CD14-positive monocyte (primary cell): ENCODE results near the gene NPHP3. TPM values are rescaled to one million over a fixed set of nuclear protein-coding genes. Genes with fewer than 3 reads are reported as not detected.

Experiments used
- DNase-seq, 3 donors: peaks; one replicate each; pipeline ENCODE4 v3.0.0-alpha.2; 2011 to 2022
- H2AFZ ChIP-seq: 2 replicates; pipeline ENCODE4 v1.6.0; 2012; ENCODE audit warnings: mild to moderate bottlenecking, low read depth, low read length, inconsistent platforms; ENCODE audit not compliant: insufficient read depth, poor library complexity, severe bottlenecking
- H3K27ac ChIP-seq, 2 donors: 1 replicate in 1 of 2; 2 replicates in 1 of 2; pipeline ENCODE4 v1.5.1; 2012 to 2013; ENCODE audit warnings: low read length in 2 of 2, control low read depth in 1 of 2, inconsistent platforms in 1 of 2, low read depth in 1 of 2, mild to moderate bottlenecking in 1 of 2
- H3K27me3 ChIP-seq, 2 donors: one replicate each; pipeline versions ENCODE4 v1.6.0 to v1.6.1; 2011 to 2013; ENCODE audit warnings: low read length in 2 of 2; ENCODE audit not compliant: control insufficient read depth in 2 of 2, insufficient read depth in 2 of 2
- H3K36me3 ChIP-seq, 2 donors: replicated peaks in 1 of 2; 1 replicate in 1 of 2; 2 replicates in 1 of 2; pipeline versions ENCODE4 v1.5.1 to v1.6.1; 2012 to 2013; ENCODE audit warnings: low read length in 2 of 2, control low read depth in 1 of 2, inconsistent platforms in 1 of 2, mild to moderate bottlenecking in 1 of 2; ENCODE audit not compliant: insufficient read depth in 2 of 2, control insufficient read depth in 1 of 2
- H3K4me1 ChIP-seq, 2 donors: 1 replicate in 1 of 2; 2 replicates in 1 of 2; pipeline versions ENCODE4 v1.5.1 to v1.6.1; 2012 to 2013; ENCODE audit warnings: low read length in 2 of 2, control low read depth in 1 of 2, inconsistent platforms in 1 of 2, mild to moderate bottlenecking in 1 of 2, moderate library complexity in 1 of 2; ENCODE audit not compliant: insufficient read depth in 2 of 2, control insufficient read depth in 1 of 2
- H3K4me2 ChIP-seq: replicated peaks from 2 replicates; pipeline ENCODE3; 2012; ENCODE audit warnings: low read length, moderate library complexity, mild to moderate bottlenecking; ENCODE audit not compliant: poor library complexity, severe bottlenecking; ENCODE audit errors: extremely low read depth
- H3K4me3 ChIP-seq, 3 experiments: fragments of 200-600 bp in 1 of 3; sonication (generic) in 1 of 3; replicated peaks in 1 of 3; 1 replicate in 2 of 3; 2 replicates in 1 of 3; pipeline ENCODE4 v1.5.1; 2011 to 2013; ENCODE audit warnings: low read length in 3 of 3, mild to moderate bottlenecking in 3 of 3, control low read depth in 2 of 3, low read depth in 2 of 3, inconsistent platforms in 1 of 3, moderate library complexity in 1 of 3
- H3K79me2 ChIP-seq: 2 replicates; pipeline ENCODE4 v1.6.0; 2012; ENCODE audit warnings: mild to moderate bottlenecking, control low read depth, inconsistent platforms, low read length, moderate library complexity; ENCODE audit not compliant: insufficient read depth
- H3K9ac ChIP-seq: 2 replicates; pipeline ENCODE4 v1.6.0; 2017; ENCODE audit warnings: low read length, mild to moderate bottlenecking; ENCODE audit not compliant: insufficient read depth, poor library complexity, severe bottlenecking
- H3K9me3 ChIP-seq, 2 donors: replicated peaks in 1 of 2; 1 replicate in 1 of 2; 2 replicates in 1 of 2; pipeline versions ENCODE4 v1.5.1 to v1.6.1; 2012 to 2013; ENCODE audit warnings: low read length in 2 of 2, control low read depth in 1 of 2; ENCODE audit not compliant: control insufficient read depth in 1 of 2, insufficient read depth in 1 of 2
- H4K20me1 ChIP-seq: 2 replicates; pipeline ENCODE4 v1.6.0; 2012; ENCODE audit warnings: mild to moderate bottlenecking, low read length, control low read depth, moderate library complexity; ENCODE audit not compliant: insufficient read depth
- H3K27ac Mint-ChIP-seq, 7 donors: one replicate each; pipeline ENCODE4 v1.8.0; 2020; ENCODE audit warnings: mild to moderate bottlenecking in 7 of 7, mixed read lengths in 7 of 7, moderate library complexity in 6 of 7, inconsistent platforms in 2 of 7
- H3K27me3 Mint-ChIP-seq, 3 donors: one replicate each; pipeline ENCODE4 v1.8.0; 2021 to 2022; ENCODE audit warnings: low read depth in 3 of 3, mild to moderate bottlenecking in 3 of 3, mixed read lengths in 3 of 3, moderate library complexity in 3 of 3, inconsistent platforms in 1 of 3
- H3K36me3 Mint-ChIP-seq, 2 donors: one replicate each; pipeline ENCODE4 v1.8.0; 2020; ENCODE audit warnings: mixed read lengths in 2 of 2, inconsistent platforms in 1 of 2, mild to moderate bottlenecking in 1 of 2
- H3K4me1 Mint-ChIP-seq: one replicate; pipeline ENCODE4 v1.8.0; 2020; ENCODE audit warnings: mild to moderate bottlenecking, mixed read lengths
- H3K4me3 Mint-ChIP-seq, 2 donors: one replicate each; pipeline ENCODE4 v1.8.0; 2020; ENCODE audit warnings: mild to moderate bottlenecking in 2 of 2, mixed read lengths in 2 of 2, moderate library complexity in 1 of 2
- H3K9me3 Mint-ChIP-seq, 7 donors: one replicate each; pipeline ENCODE4 v1.8.0; 2020 to 2022; ENCODE audit warnings: mixed read lengths in 7 of 7, mild to moderate bottlenecking in 6 of 7, moderate library complexity in 6 of 7, inconsistent platforms in 2 of 7
- WGBS: methylation state at CpG from one replicate; pipeline ENCODE4 v1.1.5; 2013; ENCODE audit warnings: missing lambda C conversion rate; ENCODE audit not compliant: insufficient coverage; 5-methylcytosine and 5-hydroxymethylcytosine counted together
- intact Hi-C, 2 donors: fragments of 100-400 bp; cut with micrococcal nuclease; formaldehyde crosslinking; loops; one replicate each; pipeline versions ENCODE4 v1.15.0 to v1.15.1; 2023
- polyA plus RNA-seq, 3 donors: library from polyadenylated mRNA; depleted of rRNA in 1 of 3; unstranded in 2 of 3; stranded (reverse) in 1 of 3; fragments of 300-500 nt in 2 of 3; fragments of >200 nt in 1 of 3; fragmentation: Illumina TruSeq in 2 of 3; gene quantifications; 1 replicate in 2 of 3; 2 replicates in 1 of 3; pipeline ENCODE4 v1.2.3, GENCODE V29; 2012 to 2021
- TF ChIP-seq, protein P1 (sequence below): fragments of 200-600 bp; IDR thresholded peaks from one replicate; pipeline ENCODE4 v1.8.0; 2022; ENCODE audit warnings: antibody characterized with exemption, mild to moderate bottlenecking

Gene NPHP3
- polyA plus RNA-seq, 3 donors = 1.3 to 15.0 (median 2.0) TPM

DNA sequence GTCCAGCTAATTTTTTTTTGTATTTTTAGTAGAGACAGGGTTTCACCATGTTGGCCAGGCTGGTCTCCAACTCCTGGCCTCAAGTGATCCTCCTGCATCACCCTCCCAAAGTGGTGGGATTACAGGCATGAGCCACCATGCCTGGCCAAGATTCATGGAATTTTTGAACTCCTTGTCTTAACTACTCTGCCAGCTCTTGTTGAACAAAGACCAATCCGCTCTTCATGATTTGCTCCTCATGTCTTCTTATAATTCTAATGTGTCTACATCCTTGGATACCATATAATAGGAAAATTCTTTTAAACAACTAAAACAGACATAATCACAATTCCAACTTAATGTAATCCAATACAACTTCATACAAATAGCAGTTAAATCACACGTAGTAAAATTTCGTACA lies 40.8 kb downstream of the NPHP3 start:
- no peaks in the 10 kb centered on the region for H3K27me3 Mint-ChIP-seq
- H3K4me1 ChIP-seq = no peaks in the 10 kb centered on the region
- no peaks in the 10 kb centered on the region for H3K9me3 Mint-ChIP-seq
- no peak overlapping the region for H3K4me3 ChIP-seq
- no peak overlapping the region for H3K27ac Mint-ChIP-seq
- H3K79me2 ChIP-seq = no peaks in the 10 kb centered on the region
- no peaks in the 10 kb centered on the region for H3K9me3 ChIP-seq
- H3K27me3 ChIP-seq = no peaks in the 10 kb centered on the region
- DNase-seq = no peak
- no peaks in the 10 kb centered on the region for H4K20me1 ChIP-seq
- H3K36me3 ChIP-seq = peaks cover 62 to 95% of the 10 kb centered on the region in 2 donors
- no peak overlapping the region for H3K27ac ChIP-seq
- H3K4me3 Mint-ChIP-seq = no peak overlapping the region
- H3K4me1 Mint-ChIP-seq = no peaks in the 10 kb centered on the region
- TF ChIP-seq, protein P1, sequence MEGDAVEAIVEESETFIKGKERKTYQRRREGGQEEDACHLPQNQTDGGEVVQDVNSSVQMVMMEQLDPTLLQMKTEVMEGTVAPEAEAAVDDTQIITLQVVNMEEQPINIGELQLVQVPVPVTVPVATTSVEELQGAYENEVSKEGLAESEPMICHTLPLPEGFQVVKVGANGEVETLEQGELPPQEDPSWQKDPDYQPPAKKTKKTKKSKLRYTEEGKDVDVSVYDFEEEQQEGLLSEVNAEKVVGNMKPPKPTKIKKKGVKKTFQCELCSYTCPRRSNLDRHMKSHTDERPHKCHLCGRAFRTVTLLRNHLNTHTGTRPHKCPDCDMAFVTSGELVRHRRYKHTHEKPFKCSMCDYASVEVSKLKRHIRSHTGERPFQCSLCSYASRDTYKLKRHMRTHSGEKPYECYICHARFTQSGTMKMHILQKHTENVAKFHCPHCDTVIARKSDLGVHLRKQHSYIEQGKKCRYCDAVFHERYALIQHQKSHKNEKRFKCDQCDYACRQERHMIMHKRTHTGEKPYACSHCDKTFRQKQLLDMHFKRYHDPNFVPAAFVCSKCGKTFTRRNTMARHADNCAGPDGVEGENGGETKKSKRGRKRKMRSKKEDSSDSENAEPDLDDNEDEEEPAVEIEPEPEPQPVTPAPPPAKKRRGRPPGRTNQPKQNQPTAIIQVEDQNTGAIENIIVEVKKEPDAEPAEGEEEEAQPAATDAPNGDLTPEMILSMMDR = no peak
- H3K9ac ChIP-seq = no peak overlapping the region
- peaks cover 42 to 51% of the 10 kb centered on the region in 2 donors for H3K36me3 Mint-ChIP-seq
- WGBS = no CpG with 5 or more reads among the region's 3 CpGs
- no peak overlapping the region for H3K4me2 ChIP-seq
- H2AFZ ChIP-seq = no peak overlapping the region
- intact Hi-C loops = no loop called here

DNA sequence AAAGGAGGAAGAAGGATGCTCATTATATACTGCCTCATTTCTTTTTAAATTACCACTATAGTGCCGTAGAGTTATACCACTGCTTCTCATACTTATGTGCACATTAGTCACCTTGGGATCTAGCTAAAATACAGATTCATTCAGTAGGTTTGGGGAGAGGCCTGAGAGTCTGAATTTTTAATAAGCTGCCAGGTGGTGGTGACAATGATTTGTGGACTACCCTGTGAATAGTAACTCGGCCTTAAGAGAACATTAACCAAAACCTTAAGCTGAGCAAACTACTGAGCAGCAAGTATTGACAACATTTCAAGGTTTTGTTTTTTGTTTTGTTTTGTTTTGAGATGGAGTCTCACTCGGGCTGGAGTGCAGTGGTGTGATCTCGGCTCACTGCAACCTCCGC lies 42.3 kb downstream of the NPHP3 start:
- WGBS = 93% methylated on average over 3 of the region's 5 CpGs
- intact Hi-C loops = no loop called here
- Histone ChIP-seq H2AFZ (no peak overlapping the region), H3K27me3 (no peaks in the 10 kb centered on the region), H3K9me3 (no peaks in the 10 kb centered on the region), H3K4me3 (no peak overlapping the region), H3K4me1 (no peaks in the 10 kb centered on the region), H3K79me2 (no peaks in the 10 kb centered on the region), H4K20me1 (no peaks in the 10 kb centered on the region), H3K27ac (no peak overlapping the region), H3K9ac (no peak overlapping the region), H3K36me3 (peaks cover 62 to 97% of the 10 kb centered on the region in 2 donors), H3K4me2 (no peak overlapping the region)
- Mint-ChIP-seq H3K27me3 (no peaks in the 10 kb centered on the region), H3K36me3 (peaks cover 44 to 49% of the 10 kb centered on the region in 2 donors), H3K4me3 (no peak overlapping the region), H3K4me1 (no peaks in the 10 kb centered on the region), H3K9me3 (no peaks in the 10 kb centered on the region), H3K27ac (no peak overlapping the region)
- TF ChIP-seq, protein P1 = no peak
- no peak for DNase-seq
